MM.1S (cell line): ENCODE results near the gene C1QB.
"Not testable (repeated sequence)": the region's sequence is repeated elsewhere in the genome, so short reads cannot be mapped to it uniquely, and the experiment has no call there.

ENCODE experiments used
- CTCF ChIP-seq: fragments of 300-600 bp; sonication (generic); IDR thresholded peaks from 2 replicates; pipeline ENCODE4 v1.5.1; 2016; ENCODE audit warnings: antibody characterized with exemption, low read length, mixed read lengths
- EZH2 ChIP-seq: fragments of 300-600 bp; sonication (generic); optimal IDR thresholded peaks from 2 replicates; pipeline ENCODE3; 2017; ENCODE audit warnings: low read depth, mild to moderate bottlenecking, antibody characterized with exemption, low read length, mixed read lengths

- TF ChIP-seq CTCF, EZH2: not testable (repeated sequence)
Observed at GRCh38 chr1:22668840-22669239, 15.8 kb downstream of the C1QB start.
